HG03469 (cell line): ENCODE data around the gene KLF7.
"Not testable (repeated sequence)": the region's sequence is repeated elsewhere in the genome, so short reads cannot be mapped to it uniquely, and the experiment has no call there.

Experiments used
- ATAC-seq: cut with Tn5 transposase; IDR thresholded peaks from one replicate; pipeline ENCODE4 v1.9.1; 2021; ENCODE audit warnings: mild to moderate bottlenecking, moderate library complexity, moderate number of reproducible peaks; ENCODE audit not compliant: unreplicated experiment

KLF7 gene

DNA sequence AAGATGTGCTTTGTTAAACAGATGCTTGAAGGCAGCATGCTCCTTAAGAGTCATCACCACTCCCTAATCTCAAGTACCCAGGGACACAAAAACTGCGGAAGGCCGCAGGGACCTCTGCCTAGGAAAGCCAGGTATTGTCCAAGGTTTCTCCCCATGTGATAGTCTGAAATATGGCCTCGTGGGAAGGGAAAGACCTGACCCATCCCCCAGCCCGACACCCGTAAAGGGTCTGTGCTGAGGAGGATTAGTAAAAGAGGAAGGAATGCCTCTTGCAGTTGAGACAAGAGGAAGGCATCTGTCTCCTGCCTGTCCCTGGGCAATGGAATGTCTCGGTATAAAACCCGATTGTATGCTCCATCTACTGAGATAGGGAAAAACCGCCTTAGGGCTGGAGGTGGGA, 128.7 kb downstream of the KLF7 start:
- not testable (repeated sequence) for ATAC-seq

DNA sequence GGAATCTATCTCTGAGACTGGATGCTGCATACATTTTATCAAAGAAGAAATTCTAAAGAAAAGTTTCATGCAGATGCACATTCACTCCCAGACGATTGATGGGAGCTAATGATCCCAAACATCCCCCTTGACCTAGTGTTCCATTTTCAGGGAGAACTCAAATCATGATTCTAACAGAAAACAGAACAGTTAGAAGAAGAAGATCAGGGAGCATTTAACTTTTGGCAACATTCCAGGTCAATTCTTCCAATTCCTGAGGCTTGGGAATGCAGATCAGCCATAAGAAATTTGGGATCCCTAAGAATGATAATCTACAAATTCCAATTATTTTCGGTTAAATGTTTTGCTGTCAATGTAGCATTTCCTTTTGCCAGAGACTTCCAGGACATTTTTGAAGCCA, 129.9 kb downstream of the KLF7 start:
- no peak for ATAC-seq

DNA sequence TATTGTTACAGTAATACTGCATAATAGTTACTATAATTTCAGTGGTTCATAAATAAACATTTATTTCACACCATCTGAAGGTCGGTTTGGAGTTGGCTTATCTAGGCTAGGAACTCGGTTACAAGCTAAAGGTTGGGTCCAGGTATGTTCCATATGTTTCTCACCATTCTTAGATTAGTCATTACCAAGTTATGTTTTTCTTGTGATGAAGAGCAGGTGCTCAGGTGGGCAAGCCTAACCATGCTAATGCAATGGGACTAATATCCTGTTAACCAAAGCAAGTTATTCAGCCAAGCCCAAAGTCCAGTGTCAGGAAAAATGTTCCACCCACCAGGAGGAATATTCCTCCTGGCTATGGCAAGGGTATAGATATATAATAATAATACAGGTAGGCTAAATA, 133.3 kb downstream of the KLF7 start:
- ATAC-seq, result no peak
